Measurements from ENCODE around the gene DGCR6L.
"Not testable (repeated sequence)": the region's sequence is repeated elsewhere in the genome, so short reads cannot be mapped to it uniquely, and the experiment has no call there.

Gene DGCR6L

GRCh38 chr22:20319745-20320658 is at the start of gene DGCR6L:
Gene DGCR6L (minus strand): TSS chr22:20320060. CDS start chr22:20319988, 72 bp downstream.
- peak; percentile 80 for DNase-seq

- DNase-seq, result not testable (repeated sequence)
Measured at GRCh38 chr22:20368875-20369274, 49.0 kb upstream of the DGCR6L start.

- DNase-seq, result not testable (repeated sequence)
Measured at GRCh38 chr22:20366841-20367240, 47.0 kb upstream of the DGCR6L start.

GRCh38 chr22:20364335-20365260 is 44.7 kb upstream of the DGCR6L start:
- not testable (repeated sequence) for DNase-seq

- DNase-seq, result not testable (repeated sequence)
Measured at GRCh38 chr22:20362403-20362802, 42.5 kb upstream of the DGCR6L start.

- DNase-seq, result not testable (repeated sequence)
Measured at GRCh38 chr22:20361752-20362229, 41.9 kb upstream of the DGCR6L start.

- DNase-seq, result not testable (repeated sequence)
Measured at GRCh38 chr22:20360866-20361751, 41.2 kb upstream of the DGCR6L start.

GRCh38 chr22:20360261-20360660 is 40.4 kb upstream of the DGCR6L start:
- not testable (repeated sequence) for DNase-seq

- DNase-seq, result not testable (repeated sequence)
Measured at GRCh38 chr22:20358503-20359239, 38.8 kb upstream of the DGCR6L start.

- not testable (repeated sequence) for DNase-seq
Measured at GRCh38 chr22:20357967-20358366, 38.1 kb upstream of the DGCR6L start.

- DNase-seq, result not testable (repeated sequence)
Measured at GRCh38 chr22:20356906-20357305, 37.0 kb upstream of the DGCR6L start.

- DNase-seq, result not testable (repeated sequence)
Measured at GRCh38 chr22:20355939-20356636, 36.2 kb upstream of the DGCR6L start.

- DNase-seq, result no peak
Measured at GRCh38 chr22:20354238-20354975, 34.5 kb upstream of the DGCR6L start.

- DNase-seq, result not testable (repeated sequence)
Measured at GRCh38 chr22:20352536-20352935, 32.7 kb upstream of the DGCR6L start.

- not testable (repeated sequence) for DNase-seq
Measured at GRCh38 chr22:20346553-20346952, 26.7 kb upstream of the DGCR6L start.

- DNase-seq, result not testable (repeated sequence)
Measured at GRCh38 chr22:20338291-20338690, 18.4 kb upstream of the DGCR6L start.

- not testable (repeated sequence) for DNase-seq
Measured at GRCh38 chr22:20337807-20338206, 17.9 kb upstream of the DGCR6L start.

- not testable (repeated sequence) for DNase-seq
Measured at GRCh38 chr22:20336561-20336960, 16.7 kb upstream of the DGCR6L start.

GRCh38 chr22:20328569-20328930 is 8.7 kb upstream of the DGCR6L start:
- not testable (repeated sequence) for DNase-seq

- not testable (repeated sequence) for DNase-seq
Measured at GRCh38 chr22:20325996-20326395, 6.1 kb upstream of the DGCR6L start.
